ENCODE measurements around the gene ERC2.

Gene ERC2

GRCh38 chr3:56422316-56422715 is 46.0 kb downstream of the ERC2 start:
- TF ChIP-seq CREB1 (IDR thresholded peaks at IDR 0.05; ENCODE audit: low read depth) (no peak), ZBTB7A (IDR thresholded peaks at IDR 0.05; ENCODE audit: low read depth) (no peak), CEBPB (IDR thresholded peaks at IDR 0.05) (no peak), FOXM1 (IDR thresholded peaks at IDR 0.05; ENCODE audit: borderline replicate concordance, low read depth) (no peak), EP300 (IDR thresholded peaks at IDR 0.05; ENCODE audit: borderline replicate concordance) (no peak), MAX (IDR thresholded peaks at IDR 0.05) (no peak), RAD21 (IDR thresholded peaks at IDR 0.05; ENCODE audit: low read depth) (no peak), YY1 (IDR thresholded peaks at IDR 0.05; ENCODE audit: low read depth) (no peak)

DNA sequence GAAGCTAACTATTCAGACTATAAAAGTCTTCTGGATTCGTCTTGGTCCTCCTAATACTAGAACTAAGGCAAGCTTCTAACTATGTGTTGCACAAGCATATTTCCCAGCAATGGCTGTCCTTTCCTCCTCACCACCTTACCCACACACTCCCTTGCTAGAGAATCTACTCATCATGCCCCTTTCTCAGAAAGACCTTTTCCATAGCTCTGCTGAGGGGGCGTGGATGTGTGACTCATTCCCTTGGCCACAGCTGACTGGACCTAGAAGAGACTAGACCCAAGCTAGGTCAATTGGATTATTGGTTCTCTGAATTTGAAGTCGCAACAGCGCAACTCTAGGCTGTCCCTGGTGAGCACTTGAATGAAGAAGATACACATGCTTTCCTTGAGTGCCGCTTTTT is 47.1 kb downstream of the ERC2 start:
- TF ChIP-seq EGR1 (IDR thresholded peaks at IDR 0.05) (no peak), FOXM1 (IDR thresholded peaks at IDR 0.05; ENCODE audit: borderline replicate concordance, low read depth) (no peak), NFIC (IDR thresholded peaks at IDR 0.05) (no peak), TCF12 (IDR thresholded peaks at IDR 0.05; ENCODE audit: low read depth) (no peak), CREB1 (IDR thresholded peaks at IDR 0.05; ENCODE audit: low read depth) (no peak), CEBPB (IDR thresholded peaks at IDR 0.05) (no peak), TAF1 (IDR thresholded peaks at IDR 0.05; ENCODE audit: low read depth) (no peak), MAX (IDR thresholded peaks at IDR 0.05) (no peak), RAD21 (IDR thresholded peaks at IDR 0.05; ENCODE audit: low read depth) (no peak), TEAD4 (IDR thresholded peaks at IDR 0.05) (no peak), YY1 (IDR thresholded peaks at IDR 0.05; ENCODE audit: low read depth) (no peak), ZBTB7A (IDR thresholded peaks at IDR 0.05; ENCODE audit: low read depth) (no peak)

- TF ChIP-seq CEBPB (IDR thresholded peaks at IDR 0.05) (no peak), TCF12 (IDR thresholded peaks at IDR 0.05; ENCODE audit: low read depth) (no peak), EGR1 (IDR thresholded peaks at IDR 0.05) (no peak), CREB1 (IDR thresholded peaks at IDR 0.05; ENCODE audit: low read depth) (no peak), ZBTB7A (IDR thresholded peaks at IDR 0.05; ENCODE audit: low read depth) (no peak), NFIC (IDR thresholded peaks at IDR 0.05) (no peak), YY1 (IDR thresholded peaks at IDR 0.05; ENCODE audit: low read depth) (no peak), TAF1 (IDR thresholded peaks at IDR 0.05; ENCODE audit: low read depth) (no peak), RAD21 (IDR thresholded peaks at IDR 0.05; ENCODE audit: low read depth) (no peak), MAX (IDR thresholded peaks at IDR 0.05) (no peak), EP300 (IDR thresholded peaks at IDR 0.05; ENCODE audit: borderline replicate concordance) (no peak)
- TF ChIP-seq, protein P1, sequence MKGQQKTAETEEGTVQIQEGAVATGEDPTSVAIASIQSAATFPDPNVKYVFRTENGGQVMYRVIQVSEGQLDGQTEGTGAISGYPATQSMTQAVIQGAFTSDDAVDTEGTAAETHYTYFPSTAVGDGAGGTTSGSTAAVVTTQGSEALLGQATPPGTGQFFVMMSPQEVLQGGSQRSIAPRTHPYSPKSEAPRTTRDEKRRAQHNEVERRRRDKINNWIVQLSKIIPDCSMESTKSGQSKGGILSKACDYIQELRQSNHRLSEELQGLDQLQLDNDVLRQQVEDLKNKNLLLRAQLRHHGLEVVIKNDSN (IDR thresholded peaks at IDR 0.05): no peak
- TF ChIP-seq, protein P2, sequence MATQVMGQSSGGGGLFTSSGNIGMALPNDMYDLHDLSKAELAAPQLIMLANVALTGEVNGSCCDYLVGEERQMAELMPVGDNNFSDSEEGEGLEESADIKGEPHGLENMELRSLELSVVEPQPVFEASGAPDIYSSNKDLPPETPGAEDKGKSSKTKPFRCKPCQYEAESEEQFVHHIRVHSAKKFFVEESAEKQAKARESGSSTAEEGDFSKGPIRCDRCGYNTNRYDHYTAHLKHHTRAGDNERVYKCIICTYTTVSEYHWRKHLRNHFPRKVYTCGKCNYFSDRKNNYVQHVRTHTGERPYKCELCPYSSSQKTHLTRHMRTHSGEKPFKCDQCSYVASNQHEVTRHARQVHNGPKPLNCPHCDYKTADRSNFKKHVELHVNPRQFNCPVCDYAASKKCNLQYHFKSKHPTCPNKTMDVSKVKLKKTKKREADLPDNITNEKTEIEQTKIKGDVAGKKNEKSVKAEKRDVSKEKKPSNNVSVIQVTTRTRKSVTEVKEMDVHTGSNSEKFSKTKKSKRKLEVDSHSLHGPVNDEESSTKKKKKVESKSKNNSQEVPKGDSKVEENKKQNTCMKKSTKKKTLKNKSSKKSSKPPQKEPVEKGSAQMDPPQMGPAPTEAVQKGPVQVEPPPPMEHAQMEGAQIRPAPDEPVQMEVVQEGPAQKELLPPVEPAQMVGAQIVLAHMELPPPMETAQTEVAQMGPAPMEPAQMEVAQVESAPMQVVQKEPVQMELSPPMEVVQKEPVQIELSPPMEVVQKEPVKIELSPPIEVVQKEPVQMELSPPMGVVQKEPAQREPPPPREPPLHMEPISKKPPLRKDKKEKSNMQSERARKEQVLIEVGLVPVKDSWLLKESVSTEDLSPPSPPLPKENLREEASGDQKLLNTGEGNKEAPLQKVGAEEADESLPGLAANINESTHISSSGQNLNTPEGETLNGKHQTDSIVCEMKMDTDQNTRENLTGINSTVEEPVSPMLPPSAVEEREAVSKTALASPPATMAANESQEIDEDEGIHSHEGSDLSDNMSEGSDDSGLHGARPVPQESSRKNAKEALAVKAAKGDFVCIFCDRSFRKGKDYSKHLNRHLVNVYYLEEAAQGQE (IDR thresholded peaks at IDR 0.05; ENCODE audit: low read depth): no peak
Observed at GRCh38 chr3:56415652-56416051, 52.6 kb downstream of the ERC2 start.

GRCh38 chr3:56413911-56414310 is 54.4 kb downstream of the ERC2 start:
- TF ChIP-seq, protein P1 (IDR thresholded peaks at IDR 0.05): no peak
- TF ChIP-seq EGR1 (IDR thresholded peaks at IDR 0.05) (no peak), TCF12 (IDR thresholded peaks at IDR 0.05; ENCODE audit: low read depth) (no peak), NFIC (IDR thresholded peaks at IDR 0.05) (no peak), ZBTB7A (IDR thresholded peaks at IDR 0.05; ENCODE audit: low read depth) (no peak), TAF1 (IDR thresholded peaks at IDR 0.05; ENCODE audit: low read depth) (no peak)

DNA sequence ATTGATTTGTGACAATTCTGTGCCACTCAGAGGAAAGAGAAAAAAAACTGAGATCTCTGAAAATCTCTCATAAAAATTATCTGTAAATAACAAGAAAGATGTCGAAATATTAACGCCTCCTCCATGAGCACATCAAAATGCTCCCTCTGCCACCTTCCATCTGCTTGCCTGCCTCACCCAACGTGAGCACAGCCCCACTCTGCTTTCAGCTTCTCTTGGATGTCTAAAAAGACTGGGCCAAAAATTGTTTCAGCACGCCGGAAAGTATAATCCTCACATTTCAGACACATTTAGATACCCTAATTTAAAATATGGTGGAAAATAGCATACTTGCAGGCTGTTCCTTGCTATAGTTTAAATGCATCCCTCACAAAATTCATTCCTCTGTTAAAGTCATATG is 57.1 kb downstream of the ERC2 start:
- no peak for TF ChIP-seq YY1 (IDR thresholded peaks at IDR 0.05; ENCODE audit: low read depth)
- no peak for TF ChIP-seq TCF12 (IDR thresholded peaks at IDR 0.05; ENCODE audit: low read depth)
- no peak for TF ChIP-seq ZBTB7A (IDR thresholded peaks at IDR 0.05; ENCODE audit: low read depth)
- TF ChIP-seq CEBPB (IDR thresholded peaks at IDR 0.05): no peak
- no peak for TF ChIP-seq EP300 (IDR thresholded peaks at IDR 0.05; ENCODE audit: borderline replicate concordance)
- TF ChIP-seq, protein P2 (IDR thresholded peaks at IDR 0.05; ENCODE audit: low read depth): no peak
- TF ChIP-seq NFIC (IDR thresholded peaks at IDR 0.05): no peak
- no peak for TF ChIP-seq MAX (IDR thresholded peaks at IDR 0.05)
- no peak for TF ChIP-seq TEAD4 (IDR thresholded peaks at IDR 0.05)
- no peak for TF ChIP-seq EGR1 (IDR thresholded peaks at IDR 0.05)

GRCh38 chr3:56410576-56410975 is 57.7 kb downstream of the ERC2 start:
- TF ChIP-seq NFIC (IDR thresholded peaks at IDR 0.05): no peak
- TF ChIP-seq RAD21 (IDR thresholded peaks at IDR 0.05; ENCODE audit: low read depth): no peak
- no peak for TF ChIP-seq CEBPB (IDR thresholded peaks at IDR 0.05)
- no peak for TF ChIP-seq ZBTB7A (IDR thresholded peaks at IDR 0.05; ENCODE audit: low read depth)
- no peak for TF ChIP-seq EGR1 (IDR thresholded peaks at IDR 0.05)
- TF ChIP-seq, protein P2 (IDR thresholded peaks at IDR 0.05; ENCODE audit: low read depth): no peak
- no peak for TF ChIP-seq EP300 (IDR thresholded peaks at IDR 0.05; ENCODE audit: borderline replicate concordance)

Measured in Ishikawa (cell line).